PC-3 (cell line): ENCODE measurements around the gene IL18R1. TPM values are rescaled to one million over a fixed set of nuclear protein-coding genes. Genes with fewer than 3 reads are reported as not detected.

Experiments
- ATAC-seq: fragments of 200-7000 bp; cut with Tn5 transposase; 2 replicates; pipeline ENCODE4 v1.9.1; 2020; ENCODE audit warnings: mild to moderate bottlenecking, moderate library complexity
- BruUV-seq: library from RNA; stranded (reverse); fragments of 400-500 nt; replicated peaks from 2 replicates; lab custom pipeline; 2021; lab: Mats Ljungman, UMichigan
- CTCF ChIA-PET: fragments of 300-600 bp; sonication (Branson Sonifier 250); formaldehyde crosslinking; loops from one replicate; lab custom pipeline; 2022; ENCODE audit warnings: antibody characterized with exemption; lab: Charles Lee
- POLR2A ChIA-PET: fragments of 300-600 bp; sonication (Branson Sonifier 250); formaldehyde crosslinking; loops from one replicate; lab custom pipeline; 2022; ENCODE audit warnings: antibody characterized with exemption; ENCODE audit not compliant: unreplicated experiment; lab: Charles Lee
- DNase-seq: peaks from one replicate; pipeline ENCODE4 v3.0.0-alpha.2; 2015
- H2AFZ ChIP-seq: fragments of 300-600 bp; sonication (generic); 2 replicates; pipeline ENCODE4 v1.6.0; 2016; ENCODE audit warnings: antibody characterized with exemption, low read length
- H3F3A ChIP-seq: fragments of 300-600 bp; sonication (generic); one replicate; pipeline ENCODE4 v1.6.0; 2017; ENCODE audit warnings: antibody characterized with exemption, low read length, control low read depth, mild to moderate bottlenecking; ENCODE audit not compliant: unreplicated experiment
- H3K27ac ChIP-seq: fragments of 300-600 bp; sonication (generic); 2 replicates; pipeline ENCODE4 v1.5.1; 2016; ENCODE audit warnings: mild to moderate bottlenecking, low read length
- H3K27me3 ChIP-seq: fragments of 300-600 bp; sonication (generic); 2 replicates; pipeline ENCODE4 v1.6.1; 2016; ENCODE audit warnings: low read length, mixed read lengths
- H3K36me3 ChIP-seq: fragments of 300-600 bp; sonication (generic); 2 replicates; pipeline ENCODE4 v1.6.1; 2016; ENCODE audit warnings: low read depth, mixed run types, low read length, mixed read lengths
- H3K4me1 ChIP-seq: fragments of 300-600 bp; sonication (generic); 2 replicates; pipeline ENCODE4 v1.5.1; 2016; ENCODE audit warnings: low read length; ENCODE audit not compliant: insufficient read depth
- H3K4me2 ChIP-seq: fragments of 300-600 bp; sonication (generic); 2 replicates; pipeline ENCODE4 v1.6.0; 2016; ENCODE audit warnings: low read length
- H3K4me3 ChIP-seq: fragments of 300-600 bp; sonication (generic); 2 replicates; pipeline ENCODE4 v1.5.1; 2016; ENCODE audit warnings: mild to moderate bottlenecking, low read length, mixed read lengths
- H3K79me2 ChIP-seq: fragments of 300-600 bp; sonication (generic); 2 replicates; pipeline ENCODE4 v1.6.1; 2017; ENCODE audit warnings: low read length, mixed read lengths
- H3K9ac ChIP-seq: fragments of 300-600 bp; sonication (generic); 2 replicates; pipeline ENCODE4 v1.6.0; 2016; ENCODE audit warnings: mild to moderate bottlenecking, low read length
- H3K9me2 ChIP-seq: fragments of 300-600 bp; sonication (generic); replicated peaks from 2 replicates; pipeline ENCODE4 v1.6.1; 2016; ENCODE audit warnings: mixed run types, low read length, mixed read lengths
- H3K9me3 ChIP-seq: fragments of 300-600 bp; sonication (generic); 2 replicates; pipeline ENCODE4 v1.6.1; 2016; ENCODE audit warnings: low read length, mixed read lengths
- H4K20me1 ChIP-seq: fragments of 300-600 bp; sonication (generic); 2 replicates; pipeline ENCODE4 v1.6.1; 2016; ENCODE audit warnings: low read length, mixed read lengths
- EZH2 ChIP-seq: fragments of 300-600 bp; sonication (generic); IDR thresholded peaks from one replicate; pipeline ENCODE4 v1.6.1; 2017; ENCODE audit warnings: antibody characterized with exemption, mild to moderate bottlenecking, low read length; ENCODE audit not compliant: unreplicated experiment
- EZH2phosphoT487 ChIP-seq: fragments of 300-600 bp; sonication (generic); IDR thresholded peaks from 2 replicates; pipeline ENCODE4 v1.6.1; 2018; ENCODE audit warnings: mild to moderate bottlenecking, antibody characterized with exemption, low read length, borderline replicate concordance
- intact Hi-C: fragments of 100-400 bp; cut with micrococcal nuclease; formaldehyde crosslinking; loops from 2 replicates; pipeline ENCODE4 v1.9.0; 2023
- total RNA-seq: library from RNA; depleted of rRNA; stranded (reverse); fragments of >200 nt; gene quantifications from 2 replicates; pipeline ENCODE4 v1.2.3, GENCODE V29; 2014
- TF ChIP-seq, protein P1 (sequence below): fragments of 300-600 bp; sonication (generic); conservative IDR thresholded peaks from 2 replicates; pipeline ENCODE4 v1.5.1; 2017; ENCODE audit warnings: antibody characterized with exemption, low read depth, mild to moderate bottlenecking, low read length

The IL18R1 gene
- total RNA-seq, 1 experiment from 2014 or later: 1.2 TPM

DNA sequence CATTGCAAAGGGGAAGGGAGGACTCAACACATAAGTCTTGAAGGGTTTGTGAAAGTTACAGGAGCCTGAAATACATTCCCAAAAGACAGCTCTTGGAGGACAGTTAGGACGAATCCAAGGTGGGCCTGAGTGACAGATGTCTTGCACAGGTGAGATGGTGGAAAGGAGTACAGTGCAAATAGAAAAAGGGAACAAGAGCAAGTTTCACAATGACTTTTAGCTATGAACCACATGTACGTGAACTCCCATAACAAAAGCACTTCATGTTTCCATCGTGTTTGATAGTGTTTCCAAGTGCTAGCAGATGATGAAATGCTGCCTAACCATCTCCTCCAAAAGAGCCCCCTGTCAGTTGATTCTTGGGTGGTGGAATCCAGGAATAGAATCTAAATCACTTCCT lies 69.2 kb downstream of the IL18R1 start:
- Histone ChIP-seq H3K9me2 (no peaks in the 10 kb centered on the region), H4K20me1 (no peaks in the 10 kb centered on the region), H3K79me2 (no peaks in the 10 kb centered on the region), H3K27ac (no peak overlapping the region), H3K4me3 (no peak overlapping the region), H3K9me3 (no peaks in the 10 kb centered on the region), H2AFZ (no peak overlapping the region), H3K4me1 (no peaks in the 10 kb centered on the region), H3K36me3 (no peaks in the 10 kb centered on the region), H3K9ac (no peak overlapping the region), H3F3A (no peaks in the 10 kb centered on the region), H3K4me2 (no peak overlapping the region), H3K27me3 (peaks cover 43% of the 10 kb centered on the region)
- DNase-seq (no peak), ATAC-seq (no peak)
- TF ChIP-seq, protein P1, sequence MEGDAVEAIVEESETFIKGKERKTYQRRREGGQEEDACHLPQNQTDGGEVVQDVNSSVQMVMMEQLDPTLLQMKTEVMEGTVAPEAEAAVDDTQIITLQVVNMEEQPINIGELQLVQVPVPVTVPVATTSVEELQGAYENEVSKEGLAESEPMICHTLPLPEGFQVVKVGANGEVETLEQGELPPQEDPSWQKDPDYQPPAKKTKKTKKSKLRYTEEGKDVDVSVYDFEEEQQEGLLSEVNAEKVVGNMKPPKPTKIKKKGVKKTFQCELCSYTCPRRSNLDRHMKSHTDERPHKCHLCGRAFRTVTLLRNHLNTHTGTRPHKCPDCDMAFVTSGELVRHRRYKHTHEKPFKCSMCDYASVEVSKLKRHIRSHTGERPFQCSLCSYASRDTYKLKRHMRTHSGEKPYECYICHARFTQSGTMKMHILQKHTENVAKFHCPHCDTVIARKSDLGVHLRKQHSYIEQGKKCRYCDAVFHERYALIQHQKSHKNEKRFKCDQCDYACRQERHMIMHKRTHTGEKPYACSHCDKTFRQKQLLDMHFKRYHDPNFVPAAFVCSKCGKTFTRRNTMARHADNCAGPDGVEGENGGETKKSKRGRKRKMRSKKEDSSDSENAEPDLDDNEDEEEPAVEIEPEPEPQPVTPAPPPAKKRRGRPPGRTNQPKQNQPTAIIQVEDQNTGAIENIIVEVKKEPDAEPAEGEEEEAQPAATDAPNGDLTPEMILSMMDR: no peak
- TF ChIP-seq EZH2phosphoT487: no peak
- no peak for TF ChIP-seq EZH2
- CTCF ChIA-PET: no interaction called here
- POLR2A ChIA-PET: no interaction called here
- intact Hi-C loops: no loop called here
- no TSS peak for BruUV-seq

DNA sequence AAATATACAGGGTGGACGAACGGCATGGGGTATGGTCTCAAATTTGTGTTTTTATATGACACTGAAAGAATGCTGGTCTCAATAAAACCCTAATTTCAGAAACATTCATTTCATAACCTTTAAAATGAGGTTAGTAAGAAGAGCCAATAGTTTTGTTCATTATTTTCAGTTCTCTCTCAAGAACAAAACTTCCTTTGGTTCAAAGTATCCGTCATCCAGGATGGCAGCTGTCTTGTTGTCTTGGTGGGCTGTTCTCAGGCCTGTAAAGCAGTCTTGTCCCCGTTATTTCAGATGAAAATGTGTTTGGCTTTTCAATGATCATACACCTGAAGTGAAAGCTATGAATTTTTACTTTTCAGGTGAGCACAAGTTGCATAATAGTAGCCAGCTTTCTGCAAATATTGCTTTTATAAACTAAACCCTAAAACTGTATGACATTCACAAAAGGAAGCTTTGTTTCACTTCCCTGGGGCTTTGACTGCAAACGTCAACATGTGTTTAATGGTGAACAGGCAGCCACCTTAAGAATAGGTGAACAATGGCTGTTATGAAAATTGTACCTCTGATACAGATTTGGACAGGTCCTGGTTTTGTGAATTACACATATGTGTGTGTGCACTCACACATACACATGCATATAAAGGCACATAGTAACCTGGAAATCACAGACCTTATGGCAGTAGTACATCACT lies 70.0 kb downstream of the IL18R1 start:
- H3F3A ChIP-seq: no peaks in the 10 kb centered on the region
- ATAC-seq (no peak), DNase-seq (no peak)
- no peaks in the 10 kb centered on the region for H3K36me3 ChIP-seq
- H2AFZ ChIP-seq: no peak overlapping the region
- no peak overlapping the region for H3K9ac ChIP-seq
- H3K4me3 ChIP-seq: no peak overlapping the region
- no peak overlapping the region for H3K27ac ChIP-seq
- H3K27me3 ChIP-seq: peaks cover 39% of the 10 kb centered on the region
- intact Hi-C loops: no loop called here
- BruUV-seq: no TSS peak
- no peak for TF ChIP-seq EZH2phosphoT487
- no peaks in the 10 kb centered on the region for H3K9me2 ChIP-seq
- H4K20me1 ChIP-seq: no peaks in the 10 kb centered on the region
- ChIA-PET POLR2A (no interaction called here), CTCF (no interaction called here)
- no peaks in the 10 kb centered on the region for H3K79me2 ChIP-seq
- H3K4me2 ChIP-seq: no peak overlapping the region
- H3K4me1 ChIP-seq: no peaks in the 10 kb centered on the region
- no peaks in the 10 kb centered on the region for H3K9me3 ChIP-seq

DNA sequence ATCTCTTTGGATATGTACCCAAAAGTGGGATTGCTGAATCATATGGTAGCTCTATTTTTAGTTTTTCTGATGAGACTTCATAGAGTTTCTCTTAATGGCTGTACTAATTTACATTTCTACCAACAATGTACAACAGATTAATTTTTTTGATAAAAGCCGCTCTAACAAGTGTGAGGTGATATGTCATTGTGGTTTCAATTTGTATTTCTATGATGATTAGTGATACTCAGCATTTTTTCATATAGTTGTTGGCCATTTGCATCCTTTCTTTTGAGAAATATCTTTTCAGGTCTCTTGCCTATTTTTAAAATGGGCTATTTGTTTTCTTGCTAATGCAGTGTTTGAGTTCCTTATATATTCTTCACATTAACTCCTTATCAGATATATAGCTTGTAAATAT lies 71.7 kb downstream of the IL18R1 start:
- Histone ChIP-seq H3K27me3 (peaks cover 28% of the 10 kb centered on the region; the same call in 1 of the 2 replicates), H3K27ac (no peak overlapping the region), H2AFZ (no peak overlapping the region), H3F3A (no peaks in the 10 kb centered on the region), H3K4me3 (no peak overlapping the region), H4K20me1 (no peaks in the 10 kb centered on the region), H3K79me2 (no peaks in the 10 kb centered on the region), H3K9me2 (no peaks in the 10 kb centered on the region), H3K36me3 (no peaks in the 10 kb centered on the region), H3K9me3 (no peaks in the 10 kb centered on the region), H3K4me1 (no peaks in the 10 kb centered on the region), H3K9ac (no peak overlapping the region), H3K4me2 (no peak overlapping the region)
- ChIA-PET CTCF (no interaction called here), POLR2A (no interaction called here)
- BruUV-seq: no TSS peak
- no peak for TF ChIP-seq EZH2phosphoT487
- TF ChIP-seq, protein P1: no peak
- no peak for TF ChIP-seq EZH2
- intact Hi-C loops: no loop called here
- DNase-seq (no peak), ATAC-seq (no peak)
